B cell (primary cell): ENCODE measurements around the gene NDUFAF7. TPM values are rescaled to one million over a fixed set of nuclear protein-coding genes. Genes with fewer than 3 reads are reported as not detected.

Experiments
- ATAC-seq: fragments of 200-7000 bp; cut with Tn5 transposase; one replicate; pipeline ENCODE4 v1.10.0; 2021; ENCODE audit warnings: low read depth, mild to moderate bottlenecking, moderate number of reproducible peaks, moderate library complexity
- CTCF ChIA-PET: fragments of 350-600 bp; sonication (Branson Sonifier 250); formaldehyde crosslinking; loops from one replicate; lab custom pipeline; 2021; ENCODE audit warnings: antibody characterized with exemption, inconsistent platforms; lab: Charles Lee
- POLR2A ChIA-PET: fragments of 350-600 bp; sonication (Branson Sonifier 250); formaldehyde crosslinking; loops from one replicate; lab custom pipeline; 2021; ENCODE audit warnings: antibody characterized with exemption; lab: Charles Lee
- DNase-seq: peaks from one replicate; pipeline ENCODE4 v3.0.0; 2013
- H2AFZ ChIP-seq: 2 replicates; pipeline ENCODE4 v1.6.1; 2012; ENCODE audit warnings: mild to moderate bottlenecking, low read depth, low read length; ENCODE audit not compliant: insufficient read depth, poor library complexity, severe bottlenecking
- H3K27ac ChIP-seq, 2 donors: 1 replicate in 1 of 2; 2 replicates in 1 of 2; pipeline ENCODE4 v1.5.1; 2012 to 2013; ENCODE audit warnings: low read length in 2 of 2, mild to moderate bottlenecking in 2 of 2, moderate library complexity in 1 of 2
- H3K27me3 ChIP-seq, 4 experiments: fragments of 200-600 bp in 1 of 4; sonication (generic) in 1 of 4; replicated peaks in 1 of 4; 1 replicate in 2 of 4; 2 replicates in 2 of 4; pipeline versions ENCODE4 v1.6.1 to v1.7.0; 2013 to 2016; ENCODE audit warnings: low read length in 3 of 4, mild to moderate bottlenecking in 2 of 4, mixed read lengths in 1 of 4, moderate library complexity in 1 of 4; ENCODE audit not compliant: insufficient read depth in 4 of 4, control insufficient read depth in 3 of 4; ENCODE audit errors: control extremely low read depth in 1 of 4
- H3K36me3 ChIP-seq, 2 experiments: replicated peaks in 1 of 2; 1 replicate in 1 of 2; 2 replicates in 1 of 2; pipeline versions ENCODE4 v1.6.1 to v1.7.1; 2013; ENCODE audit warnings: low read length in 1 of 2; ENCODE audit not compliant: insufficient read depth in 2 of 2, control insufficient read depth in 1 of 2; ENCODE audit errors: control extremely low read depth in 1 of 2, extremely low read depth in 1 of 2
- H3K4me1 ChIP-seq, 2 donors: fragments of 200-600 bp in 1 of 2; sonication (generic) in 1 of 2; 1 replicate in 1 of 2; 2 replicates in 1 of 2; pipeline versions ENCODE4 v1.5.1 to v1.6.1; 2013 to 2017; ENCODE audit warnings: low read length in 2 of 2; ENCODE audit not compliant: control insufficient read depth in 2 of 2, insufficient read depth in 2 of 2
- H3K4me2 ChIP-seq: replicated peaks from 2 replicates; pipeline ENCODE3; 2012; ENCODE audit warnings: mild to moderate bottlenecking, low read depth, low read length; ENCODE audit not compliant: poor library complexity, severe bottlenecking
- H3K4me3 ChIP-seq, 5 experiments: fragments of 200-600 bp in 1 of 5; sonication (generic) in 1 of 5; 1 replicate in 3 of 5; 2 replicates in 2 of 5; pipeline versions ENCODE4 v1.5.1 to v1.7.0; 2011 to 2016; ENCODE audit warnings: low read length in 4 of 5, mild to moderate bottlenecking in 4 of 5, low read depth in 2 of 5, control low read depth in 1 of 5, moderate library complexity in 1 of 5; ENCODE audit not compliant: insufficient read depth in 1 of 5; ENCODE audit errors: control extremely low read depth in 1 of 5, extremely low read depth in 1 of 5
- H3K79me2 ChIP-seq: fragments of 200-600 bp; sonication (generic); one replicate; pipeline ENCODE4 v1.6.0; 2016; ENCODE audit warnings: low read length; ENCODE audit not compliant: control insufficient read depth, insufficient read depth
- H3K9ac ChIP-seq: fragments of 200-600 bp; sonication (generic); 2 replicates; pipeline ENCODE4 v1.6.1; 2017; ENCODE audit warnings: mild to moderate bottlenecking, low read length, moderate library complexity
- H3K9me3 ChIP-seq, 3 donors: one replicate each; pipeline versions ENCODE4 v1.6.1 to v1.7.1; 2013; ENCODE audit warnings: low read length in 2 of 3; ENCODE audit not compliant: control insufficient read depth in 2 of 3, insufficient read depth in 1 of 3; ENCODE audit errors: control extremely low read depth in 1 of 3
- H4K20me1 ChIP-seq: 2 replicates; pipeline ENCODE4 v1.6.0; 2012; ENCODE audit warnings: mild to moderate bottlenecking, low read length; ENCODE audit not compliant: insufficient read depth, control insufficient read depth, poor library complexity, severe bottlenecking
- H3K27ac Mint-ChIP-seq: one replicate; pipeline ENCODE4 v1.8.0; 2021; ENCODE audit warnings: mixed read lengths
- H3K27me3 Mint-ChIP-seq: one replicate; pipeline ENCODE4 v1.8.0; 2021; ENCODE audit warnings: mixed read lengths
- H3K4me1 Mint-ChIP-seq: one replicate; pipeline ENCODE4 v1.8.0; 2021; ENCODE audit warnings: mixed read lengths
- H3K4me3 Mint-ChIP-seq: one replicate; pipeline ENCODE4 v1.8.0; 2021; ENCODE audit warnings: mixed read lengths
- H3K9me3 Mint-ChIP-seq: one replicate; pipeline ENCODE4 v1.8.0; 2022; ENCODE audit warnings: mixed read lengths; ENCODE audit not compliant: insufficient read depth
- CTCF ChIP-seq: fragments of 200-600 bp; IDR thresholded peaks from one replicate; pipeline ENCODE4 v1.8.0; 2022; ENCODE audit warnings: antibody characterized with exemption, mild to moderate bottlenecking
- EZH2 ChIP-seq: IDR thresholded peaks from 2 replicates; pipeline ENCODE4 v1.6.1; 2012; ENCODE audit warnings: borderline replicate concordance, low read depth, mild to moderate bottlenecking, moderate library complexity, low read length; ENCODE audit not compliant: insufficient read depth, poor library complexity, severe bottlenecking
- WGBS: methylation state at CpG from one replicate; pipeline ENCODE4 v1.1.5; 2013; ENCODE audit warnings: missing lambda C conversion rate; ENCODE audit not compliant: insufficient coverage; 5-methylcytosine and 5-hydroxymethylcytosine counted together
- intact Hi-C: fragments of 100-400 bp; cut with micrococcal nuclease; formaldehyde crosslinking; loops from one replicate; pipeline ENCODE4 v1.10.0; 2022
- polyA plus RNA-seq: library from polyadenylated mRNA; depleted of rRNA; stranded (reverse); fragments of >200 nt; gene quantifications from 2 replicates; pipeline ENCODE4 v1.2.3, GENCODE V29; 2012
- total RNA-seq, 2 donors: library from RNA; stranded (reverse); fragments of 120-200 nt in 1 of 2; gene quantifications; 1 replicate in 1 of 2; 2 replicates in 1 of 2; pipeline versions ENCODE4 v1.2.3 to v1.2.4, GENCODE V29; 2013 to 2022

The NDUFAF7 gene
- total and polyA plus RNA-seq, 2 donors (not counting 1 experiment from before 2014, with no cell fraction given): 12.2 to 35.4 TPM

- H2AFZ ChIP-seq: no peak overlapping the region
- TF ChIP-seq EZH2 (no peak), CTCF (no peak)
- POLR2A ChIA-PET: no interaction called here
These were observed 64.1 kb downstream of the NDUFAF7 start for GRCh38 chr2:37295469-37296073.

GRCh38 chr2:37297632-37298031 lies 66.2 kb downstream of the NDUFAF7 start:
- Histone ChIP-seq H3K79me2 (peaks cover 80% of the 10 kb centered on the region), H3K4me3 (no peak overlapping the region), H4K20me1 (peaks cover 17% of the 10 kb centered on the region), H3K9ac (no peak overlapping the region), H2AFZ (no peak overlapping the region), H3K9me3 (no peaks in the 10 kb centered on the region), H3K27ac (no peak overlapping the region), H3K27me3 (no peaks in the 10 kb centered on the region), H3K4me2 (no peak overlapping the region), H3K36me3 (peaks cover 0 to under 1% of the 10 kb centered on the region in 2 experiments), H3K4me1 (peaks cover 6 to 10% of the 10 kb centered on the region in 2 donors)
- no peak overlapping the region for H3K4me3 Mint-ChIP-seq
- peaks cover 3% of the 10 kb centered on the region for H3K9me3 Mint-ChIP-seq
- peaks cover 48% of the 10 kb centered on the region for H3K4me1 Mint-ChIP-seq
- ChIA-PET POLR2A (no interaction called here), CTCF (interaction anchor here (0.5 to 1.0 kb wide), 2 partner anchors 10 to 30 kb away, joined by 3 read pairs; no protein-coding TSS in a partner anchor)
- TF ChIP-seq CTCF (no peak), EZH2 (no peak)
- intact Hi-C loops: no loop called here
- ATAC-seq: no peak
- H3K27me3 Mint-ChIP-seq: no peaks in the 10 kb centered on the region
- DNase-seq: no peak
- H3K27ac Mint-ChIP-seq: peak overlapping the region; percentile 5

More at GRCh38 chr2:37295469-37296073, 64.1 kb downstream of the NDUFAF7 start:
- peaks cover 3% of the 10 kb centered on the region for H3K9me3 Mint-ChIP-seq
- intact Hi-C loops: no loop called here
- H3K27me3 Mint-ChIP-seq: no peaks in the 10 kb centered on the region
- peak overlapping the region; percentile 35 for H3K4me2 ChIP-seq
- H4K20me1 ChIP-seq: peaks cover 8% of the 10 kb centered on the region
- peak overlapping the region; percentile 11 to 28 for H3K27ac ChIP-seq
- H3K4me3 ChIP-seq: no peak overlapping the region
- H3K9me3 ChIP-seq: no peaks in the 10 kb centered on the region
- no peak overlapping the region for H3K9ac ChIP-seq
- CTCF ChIA-PET: interaction anchor here (0.7 kb wide), 1 partner anchor 10 kb away, joined by 3 read pairs; no protein-coding TSS in a partner anchor
- peak overlapping the region; percentile 12 for H3K27ac Mint-ChIP-seq
- ATAC-seq (no peak), DNase-seq (peak; percentile 20)
- H3K4me1 Mint-ChIP-seq: peaks cover 45% of the 10 kb centered on the region
- H3K79me2 ChIP-seq: peaks cover 68% of the 10 kb centered on the region
- no CpG with 5 or more reads among the region's 1 CpG for WGBS
- peaks cover 0 to 12% of the 10 kb centered on the region in 2 experiments for H3K36me3 ChIP-seq
- H3K4me3 Mint-ChIP-seq: no peak overlapping the region
- H3K4me1 ChIP-seq: peaks cover 6 to 10% of the 10 kb centered on the region in 2 donors
- no peaks in the 10 kb centered on the region for H3K27me3 ChIP-seq
